Liver (tissue), 9 donors: Measurements from ENCODE around the gene SLC7A6OS. TPM values are rescaled to one million over a fixed set of nuclear protein-coding genes. Genes with fewer than 3 reads are reported as not detected.

Experiments
- DNase-seq: peaks from one replicate; pipeline ENCODE4 v3.0.0-alpha.2; 2017; ENCODE audit warnings: low spot score
- H3K27ac ChIP-seq, 2 donors: one replicate each; pipeline ENCODE4 v1.7.0; 2013; ENCODE audit warnings: inconsistent platforms in 2 of 2, low read length in 2 of 2, control low read depth in 1 of 2, low read depth in 1 of 2, mild to moderate bottlenecking in 1 of 2
- H3K27me3 ChIP-seq, 4 donors: one replicate each; pipeline versions ENCODE4 v1.6.1 to v1.7.0; 2013; ENCODE audit warnings: low read length in 3 of 4, inconsistent platforms in 1 of 4, mild to moderate bottlenecking in 1 of 4, moderate library complexity in 1 of 4; ENCODE audit not compliant: control insufficient read depth in 4 of 4, insufficient read depth in 4 of 4
- H3K36me3 ChIP-seq, 4 donors: one replicate each; pipeline versions ENCODE4 v1.6.1 to v1.7.0; 2013; ENCODE audit warnings: low read length in 3 of 4, mild to moderate bottlenecking in 3 of 4, low read depth in 1 of 4, moderate library complexity in 1 of 4; ENCODE audit not compliant: control insufficient read depth in 4 of 4, insufficient read depth in 3 of 4
- H3K4me1 ChIP-seq, 4 donors: one replicate each; pipeline versions ENCODE4 v1.6.1 to v1.7.0; 2013; ENCODE audit warnings: low read length in 3 of 4, mild to moderate bottlenecking in 3 of 4, moderate library complexity in 1 of 4; ENCODE audit not compliant: control insufficient read depth in 4 of 4, insufficient read depth in 4 of 4
- H3K4me3 ChIP-seq, 3 donors: one replicate each; pipeline versions ENCODE4 v1.6.1 to v1.7.0; 2013; ENCODE audit warnings: low read length in 3 of 3, control low read depth in 1 of 3, low read depth in 1 of 3, mild to moderate bottlenecking in 1 of 3
- H3K9ac ChIP-seq, 2 donors: one replicate each; pipeline ENCODE4 v1.7.0; 2013; ENCODE audit warnings: low read length in 2 of 2, mild to moderate bottlenecking in 2 of 2, moderate library complexity in 2 of 2, control low read depth in 1 of 2, low read depth in 1 of 2
- H3K9me3 ChIP-seq, 4 donors: one replicate each; pipeline versions ENCODE4 v1.6.1 to v1.7.0; 2013; ENCODE audit warnings: low read length in 3 of 4; ENCODE audit not compliant: control insufficient read depth in 4 of 4
- EGR1 ChIP-seq, 2 donors: IDR thresholded peaks; 2 replicates each; pipeline ENCODE4 v1.6.1; 2016 to 2018; ENCODE audit warnings: antibody characterized with exemption in 2 of 2, low read depth in 2 of 2
- FOXA1 ChIP-seq: IDR thresholded peaks from 2 replicates; pipeline ENCODE4 v1.6.1; 2016; ENCODE audit warnings: antibody characterized with exemption
- FOXA2 ChIP-seq: IDR thresholded peaks from 2 replicates; pipeline ENCODE4 v1.6.1; 2016; ENCODE audit warnings: antibody characterized with exemption
- GABPA ChIP-seq, 2 donors: IDR thresholded peaks in 1 of 2; conservative IDR thresholded peaks in 1 of 2; 2 replicates each; pipeline ENCODE4 v1.6.1; 2016; ENCODE audit warnings: antibody characterized with exemption in 2 of 2, mild to moderate bottlenecking in 1 of 2, moderate library complexity in 1 of 2
- HNF4A ChIP-seq, 2 donors: conservative IDR thresholded peaks; 2 replicates each; pipeline ENCODE4 v1.6.1; 2016; ENCODE audit warnings: antibody characterized with exemption in 2 of 2, mild to moderate bottlenecking in 2 of 2
- HNF4G ChIP-seq: IDR thresholded peaks from 2 replicates; pipeline ENCODE4 v1.6.1; 2016; ENCODE audit warnings: antibody characterized with exemption
- JUND ChIP-seq, 2 donors: IDR thresholded peaks; 2 replicates each; pipeline ENCODE4 v1.6.1; 2016; ENCODE audit warnings: antibody characterized with exemption in 2 of 2
- NR2F2 ChIP-seq: IDR thresholded peaks from 2 replicates; pipeline ENCODE4 v1.6.1; 2016; ENCODE audit warnings: antibody characterized with exemption
- RAD21 ChIP-seq, 2 donors: IDR thresholded peaks; 2 replicates each; pipeline ENCODE4 v1.6.1; 2016; ENCODE audit warnings: antibody characterized with exemption in 2 of 2, mild to moderate bottlenecking in 2 of 2
- RXRA ChIP-seq, 2 donors: IDR thresholded peaks; 2 replicates each; pipeline ENCODE4 v1.6.1; 2017 to 2018; ENCODE audit warnings: antibody characterized with exemption in 2 of 2, mild to moderate bottlenecking in 1 of 2
- SP1 ChIP-seq: IDR thresholded peaks from 2 replicates; pipeline ENCODE4 v1.6.1; 2018; ENCODE audit warnings: antibody characterized with exemption, mild to moderate bottlenecking
- TAF1 ChIP-seq: conservative IDR thresholded peaks from 2 replicates; pipeline ENCODE4 v1.6.1; 2016; ENCODE audit warnings: antibody characterized with exemption, mild to moderate bottlenecking
- YY1 ChIP-seq: IDR thresholded peaks from 2 replicates; pipeline ENCODE4 v1.6.1; 2016; ENCODE audit warnings: antibody characterized with exemption, mild to moderate bottlenecking
- WGBS: extraction: QIAGEN DNeasy Blood & Tissue Kit; methylation state at CpG from one replicate; pipeline ENCODE4 v1.1.7; 2013; 5-methylcytosine and 5-hydroxymethylcytosine counted together
- polyA plus RNA-seq, 2 donors: library from polyadenylated mRNA; stranded (reverse) in 1 of 2; unstranded in 1 of 2; fragments of 200-250 nt in 1 of 2; fragments of >200 nt in 1 of 2; fragmentation: Nextera tagmentation in 1 of 2; extraction: Ambion mirVana in 1 of 2; gene quantifications; one replicate each; pipeline versions ENCODE4 v1.2.1 to v1.2.3, GENCODE V29; 2013 to 2015
- total RNA-seq, 2 donors: library from RNA; depleted of rRNA; stranded (reverse); fragments of >200 nt; gene quantifications; one replicate each; pipeline ENCODE4 v1.2.3, GENCODE V29; 2014
- TF ChIP-seq, protein P1 (sequence below): IDR thresholded peaks from 2 replicates; pipeline ENCODE4 v1.6.1; 2016; ENCODE audit warnings: antibody characterized with exemption, mild to moderate bottlenecking
- TF ChIP-seq, protein P2 (sequence below): fragments of 150-350 bp; IDR thresholded peaks from 2 replicates; pipeline ENCODE4 v1.5.1; 2017; ENCODE audit warnings: improper control_type of control experiment, low read depth, low read length; ENCODE audit not compliant: missing input control
- TF ChIP-seq, protein P3 (sequence below): IDR thresholded peaks from 2 replicates; pipeline ENCODE4 v1.6.1; 2016; ENCODE audit warnings: antibody characterized with exemption
- TF ChIP-seq, protein P4 (sequence below): IDR thresholded peaks from 2 replicates; pipeline ENCODE4 v1.6.1; 2016; ENCODE audit warnings: antibody characterized with exemption
- TF ChIP-seq, protein P5 (sequence below): IDR thresholded peaks from 2 replicates; pipeline ENCODE4 v1.6.1; 2016; ENCODE audit warnings: antibody characterized with exemption
- donor health status: healthy.
- donor health status: healthy.
- donor health status: healthy.
- donor health status: healthy.
- donor health status: healthy.

SLC7A6OS gene
- total and polyA plus RNA-seq, 4 donors, result 2.6 to 8.3 (median 5.5) TPM

DNA sequence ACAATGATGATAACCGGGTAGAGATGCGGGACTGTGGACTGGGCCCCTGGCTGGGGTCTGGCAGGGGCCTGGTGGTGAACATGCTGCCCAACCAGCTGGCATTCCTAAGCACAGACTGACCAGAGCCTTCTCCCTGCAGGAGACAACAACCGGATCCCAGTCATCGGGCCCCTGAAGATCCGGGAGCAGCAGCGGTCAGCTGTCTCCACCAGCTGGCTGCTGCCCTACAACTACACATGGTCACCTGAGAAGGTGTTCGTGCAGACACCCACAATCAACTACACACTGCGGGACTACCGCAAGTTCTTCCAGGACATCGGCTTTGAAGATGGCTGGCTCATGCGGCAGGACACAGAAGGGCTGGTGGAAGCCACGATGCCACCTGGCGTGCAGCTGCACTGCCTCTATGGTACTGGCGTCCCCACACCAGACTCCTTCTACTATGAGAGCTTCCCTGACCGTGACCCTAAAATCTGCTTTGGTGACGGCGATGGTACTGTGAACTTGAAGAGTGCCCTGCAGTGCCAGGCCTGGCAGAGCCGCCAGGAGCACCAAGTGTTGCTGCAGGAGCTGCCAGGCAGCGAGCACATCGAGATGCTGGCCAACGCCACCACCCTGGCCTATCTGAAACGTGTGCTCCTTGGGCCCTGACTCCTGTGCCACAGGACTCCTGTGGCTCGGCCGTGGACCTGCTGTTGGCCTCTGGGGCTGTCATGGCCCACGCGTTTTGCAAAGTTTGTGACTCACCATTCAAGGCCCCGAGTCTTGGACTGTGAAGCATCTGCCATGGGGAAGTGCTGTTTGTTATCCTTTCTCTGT, 51.5 kb downstream of the SLC7A6OS start:
- Histone ChIP-seq H3K9ac (no peak overlapping the region), H3K27me3 (no peaks in the 10 kb centered on the region), H3K4me1 (peaks cover 2 to 5% (median 3%) of the 10 kb centered on the region in 4 donors), H3K9me3 (no peaks in the 10 kb centered on the region), H3K27ac (no peak overlapping the region), H3K36me3 (peaks cover 5 to 29% (median 24%) of the 10 kb centered on the region in 4 donors), H3K4me3 (no peak overlapping the region)
- TF ChIP-seq, protein P1, sequence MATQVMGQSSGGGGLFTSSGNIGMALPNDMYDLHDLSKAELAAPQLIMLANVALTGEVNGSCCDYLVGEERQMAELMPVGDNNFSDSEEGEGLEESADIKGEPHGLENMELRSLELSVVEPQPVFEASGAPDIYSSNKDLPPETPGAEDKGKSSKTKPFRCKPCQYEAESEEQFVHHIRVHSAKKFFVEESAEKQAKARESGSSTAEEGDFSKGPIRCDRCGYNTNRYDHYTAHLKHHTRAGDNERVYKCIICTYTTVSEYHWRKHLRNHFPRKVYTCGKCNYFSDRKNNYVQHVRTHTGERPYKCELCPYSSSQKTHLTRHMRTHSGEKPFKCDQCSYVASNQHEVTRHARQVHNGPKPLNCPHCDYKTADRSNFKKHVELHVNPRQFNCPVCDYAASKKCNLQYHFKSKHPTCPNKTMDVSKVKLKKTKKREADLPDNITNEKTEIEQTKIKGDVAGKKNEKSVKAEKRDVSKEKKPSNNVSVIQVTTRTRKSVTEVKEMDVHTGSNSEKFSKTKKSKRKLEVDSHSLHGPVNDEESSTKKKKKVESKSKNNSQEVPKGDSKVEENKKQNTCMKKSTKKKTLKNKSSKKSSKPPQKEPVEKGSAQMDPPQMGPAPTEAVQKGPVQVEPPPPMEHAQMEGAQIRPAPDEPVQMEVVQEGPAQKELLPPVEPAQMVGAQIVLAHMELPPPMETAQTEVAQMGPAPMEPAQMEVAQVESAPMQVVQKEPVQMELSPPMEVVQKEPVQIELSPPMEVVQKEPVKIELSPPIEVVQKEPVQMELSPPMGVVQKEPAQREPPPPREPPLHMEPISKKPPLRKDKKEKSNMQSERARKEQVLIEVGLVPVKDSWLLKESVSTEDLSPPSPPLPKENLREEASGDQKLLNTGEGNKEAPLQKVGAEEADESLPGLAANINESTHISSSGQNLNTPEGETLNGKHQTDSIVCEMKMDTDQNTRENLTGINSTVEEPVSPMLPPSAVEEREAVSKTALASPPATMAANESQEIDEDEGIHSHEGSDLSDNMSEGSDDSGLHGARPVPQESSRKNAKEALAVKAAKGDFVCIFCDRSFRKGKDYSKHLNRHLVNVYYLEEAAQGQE, result no peak
- no peak for TF ChIP-seq NR2F2
- no peak for TF ChIP-seq EGR1 (IDR thresholded peaks at IDR 0.05; ENCODE audit: low read depth in 2 of 2)
- TF ChIP-seq, protein P2, sequence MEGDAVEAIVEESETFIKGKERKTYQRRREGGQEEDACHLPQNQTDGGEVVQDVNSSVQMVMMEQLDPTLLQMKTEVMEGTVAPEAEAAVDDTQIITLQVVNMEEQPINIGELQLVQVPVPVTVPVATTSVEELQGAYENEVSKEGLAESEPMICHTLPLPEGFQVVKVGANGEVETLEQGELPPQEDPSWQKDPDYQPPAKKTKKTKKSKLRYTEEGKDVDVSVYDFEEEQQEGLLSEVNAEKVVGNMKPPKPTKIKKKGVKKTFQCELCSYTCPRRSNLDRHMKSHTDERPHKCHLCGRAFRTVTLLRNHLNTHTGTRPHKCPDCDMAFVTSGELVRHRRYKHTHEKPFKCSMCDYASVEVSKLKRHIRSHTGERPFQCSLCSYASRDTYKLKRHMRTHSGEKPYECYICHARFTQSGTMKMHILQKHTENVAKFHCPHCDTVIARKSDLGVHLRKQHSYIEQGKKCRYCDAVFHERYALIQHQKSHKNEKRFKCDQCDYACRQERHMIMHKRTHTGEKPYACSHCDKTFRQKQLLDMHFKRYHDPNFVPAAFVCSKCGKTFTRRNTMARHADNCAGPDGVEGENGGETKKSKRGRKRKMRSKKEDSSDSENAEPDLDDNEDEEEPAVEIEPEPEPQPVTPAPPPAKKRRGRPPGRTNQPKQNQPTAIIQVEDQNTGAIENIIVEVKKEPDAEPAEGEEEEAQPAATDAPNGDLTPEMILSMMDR, result no peak
- TF ChIP-seq, protein P3, sequence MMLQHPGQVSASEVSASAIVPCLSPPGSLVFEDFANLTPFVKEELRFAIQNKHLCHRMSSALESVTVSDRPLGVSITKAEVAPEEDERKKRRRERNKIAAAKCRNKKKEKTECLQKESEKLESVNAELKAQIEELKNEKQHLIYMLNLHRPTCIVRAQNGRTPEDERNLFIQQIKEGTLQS, result no peak
- TF ChIP-seq SP1, result no peak
- TF ChIP-seq JUND (IDR thresholded peaks at IDR 0.05), result no peak
- TF ChIP-seq FOXA2, result no peak
- TF ChIP-seq TAF1, result no peak
- TF ChIP-seq RXRA (IDR thresholded peaks at IDR 0.05), result no peak
- TF ChIP-seq FOXA1, result no peak
- TF ChIP-seq, protein P4, sequence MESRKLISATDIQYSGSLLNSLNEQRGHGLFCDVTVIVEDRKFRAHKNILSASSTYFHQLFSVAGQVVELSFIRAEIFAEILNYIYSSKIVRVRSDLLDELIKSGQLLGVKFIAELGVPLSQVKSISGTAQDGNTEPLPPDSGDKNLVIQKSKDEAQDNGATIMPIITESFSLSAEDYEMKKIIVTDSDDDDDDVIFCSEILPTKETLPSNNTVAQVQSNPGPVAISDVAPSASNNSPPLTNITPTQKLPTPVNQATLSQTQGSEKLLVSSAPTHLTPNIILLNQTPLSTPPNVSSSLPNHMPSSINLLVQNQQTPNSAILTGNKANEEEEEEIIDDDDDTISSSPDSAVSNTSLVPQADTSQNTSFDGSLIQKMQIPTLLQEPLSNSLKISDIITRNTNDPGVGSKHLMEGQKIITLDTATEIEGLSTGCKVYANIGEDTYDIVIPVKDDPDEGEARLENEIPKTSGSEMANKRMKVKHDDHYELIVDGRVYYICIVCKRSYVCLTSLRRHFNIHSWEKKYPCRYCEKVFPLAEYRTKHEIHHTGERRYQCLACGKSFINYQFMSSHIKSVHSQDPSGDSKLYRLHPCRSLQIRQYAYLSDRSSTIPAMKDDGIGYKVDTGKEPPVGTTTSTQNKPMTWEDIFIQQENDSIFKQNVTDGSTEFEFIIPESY, result no peak
- no peak for TF ChIP-seq YY1
- TF ChIP-seq, protein P5, sequence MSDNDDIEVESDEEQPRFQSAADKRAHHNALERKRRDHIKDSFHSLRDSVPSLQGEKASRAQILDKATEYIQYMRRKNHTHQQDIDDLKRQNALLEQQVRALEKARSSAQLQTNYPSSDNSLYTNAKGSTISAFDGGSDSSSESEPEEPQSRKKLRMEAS, result no peak
- TF ChIP-seq HNF4A (conservative IDR thresholded peaks at IDR 0.05), result no peak
- no peak for TF ChIP-seq GABPA (IDR thresholded peaks at IDR 0.05 in 1 of 2, conservative IDR thresholded peaks at IDR 0.05 in 1 of 2)
- no peak for TF ChIP-seq RAD21 (IDR thresholded peaks at IDR 0.05)
- TF ChIP-seq HNF4G, result no peak
- WGBS, result 94% methylated on average over 27 of the region's 27 CpGs
- DNase-seq, result no peak
